Adrenal gland (tissue), 12 donors: Measurements from ENCODE around the gene AGAP1. TPM values are rescaled to one million over a fixed set of nuclear protein-coding genes. Genes with fewer than 3 reads are reported as not detected.

ENCODE experiments used
- DNase-seq, 7 donors: peaks; one replicate each; pipeline ENCODE4 v3.0.0-alpha.2; 2019 to 2020
- H3K27ac ChIP-seq, 5 donors: fragments of 200-600 bp; sonication (generic) in 4 of 5; 1 replicate in 3 of 5; 2 replicates in 2 of 5; pipeline versions ENCODE4 v1.5.1 to v1.8.0; 2016 to 2020; ENCODE audit warnings: mild to moderate bottlenecking in 1 of 5
- H3K27me3 ChIP-seq: fragments of 200-600 bp; 2 replicates; pipeline ENCODE4 v1.8.0; 2021
- H3K36me3 ChIP-seq, 2 donors: fragments of 200-600 bp; replicated peaks in 1 of 2; 1 replicate in 1 of 2; 2 replicates in 1 of 2; pipeline versions ENCODE4 v1.5.1 to v1.8.0; 2018 to 2022
- H3K4me1 ChIP-seq, 2 donors: fragments of 200-600 bp; replicated peaks in 1 of 2; 1 replicate in 1 of 2; 2 replicates in 1 of 2; pipeline versions ENCODE4 v1.5.1 to v1.8.0; 2018 to 2021
- H3K4me3 ChIP-seq, 4 donors: fragments of 200-600 bp; sonication (generic) in 3 of 4; one replicate each; pipeline ENCODE4 v1.5.1; 2016 to 2018
- H3K9me3 ChIP-seq, 3 donors: fragments of 200-600 bp; sonication (generic) in 1 of 3; replicated peaks in 1 of 3; 1 replicate in 2 of 3; 2 replicates in 1 of 3; pipeline versions ENCODE4 v1.5.1 to v1.8.0; 2016 to 2021
- CTCF ChIP-seq, 6 experiments: fragments of 450-650 bp in 4 of 6; fragments of 200-600 bp in 2 of 6; sonication (generic) in 1 of 6; IDR thresholded peaks; 1 replicate in 5 of 6; 2 replicates in 1 of 6; pipeline versions ENCODE4 v1.5.1 to v1.8.0; 2016 to 2021; ENCODE audit warnings: antibody characterized with exemption in 6 of 6, mild to moderate bottlenecking in 2 of 6, moderate library complexity in 1 of 6
- POLR2A ChIP-seq, 2 donors: fragments of 450-650 bp; IDR thresholded peaks; one replicate each; pipeline ENCODE4 v1.6.1; 2017; ENCODE audit warnings: antibody characterized with exemption in 2 of 2, mild to moderate bottlenecking in 2 of 2, moderate library complexity in 1 of 2
- WGBS, 4 donors: extraction: QIAGEN DNeasy Blood & Tissue Kit in 2 of 4; methylation state at CpG; one replicate each; pipeline versions ENCODE4 v1.1.5 to v1.1.7; 2013 to 2017; 5-methylcytosine and 5-hydroxymethylcytosine counted together
- intact Hi-C, 2 donors: fragments of 100-400 bp; cut with DNase I; formaldehyde crosslinking; loops; one replicate each; pipeline versions ENCODE4 v1.14.1 to v1.15.0; 2022 to 2023
- polyA plus RNA-seq, 3 donors: library from polyadenylated mRNA; stranded (reverse); fragments of 200-250 nt in 2 of 3; fragments of 350-450 nt in 1 of 3; fragmentation: Illumina TruSeq in 1 of 3; extraction: RNeasy Lipid Tissue Mini Kit (QIAGEN cat#74804) in 1 of 3; gene quantifications; one replicate each; pipeline ENCODE4 v1.2.3, GENCODE V29; 2013 to 2014
- total RNA-seq, 9 donors: library from RNA; depleted of rRNA in 4 of 9; stranded (reverse); fragments of >200 nt in 4 of 9; fragments of 120-200 nt in 1 of 9; fragmentation: NEBNext Ultra II Directional in 1 of 9; extraction: Animal tissue kit (Norgen Biotek cat#: 25700) in 1 of 9; gene quantifications; one replicate each; pipeline versions ENCODE4 v1.1.0 to v1.2.4, GENCODE V29; 2013 to 2023
- donor health status: healthy with polysubstance abuse.
- donor health status: Bipolar disorder and iron deficiency.
- donor health status: DM: yes; HTN: yes; CAD: no.
- donor health status: DM: no; HTN: no; CAD: no.
- donor health status: DM: no; HTN: no; CAD: no.
- donor health status: DM: yes; HTN: yes; CAD: no.

Gene AGAP1
- total and polyA plus RNA-seq, 12 donors: 5.3 to 29.6 (median 17.7) TPM

GRCh38 chr2:235472443-235472842 is 21.4 kb upstream of the AGAP1 start:
- no peak overlapping the region for H3K27ac ChIP-seq
- 82 to 86% (median 82%) methylated on average over 4 of the region's 4 CpGs for WGBS, 4 donors
- no peaks in the 10 kb centered on the region for H3K36me3 ChIP-seq
- no peaks in the 10 kb centered on the region for H3K9me3 ChIP-seq
- peaks cover 3 to 10% of the 10 kb centered on the region in 2 donors for H3K4me1 ChIP-seq
- H3K4me3 ChIP-seq: no peak overlapping the region
- DNase-seq: no peak
- intact Hi-C loops: no loop called here
- H3K27me3 ChIP-seq: no peaks in the 10 kb centered on the region
- no peak for TF ChIP-seq CTCF (IDR thresholded peaks at IDR 0.05)
- TF ChIP-seq POLR2A (IDR thresholded peaks at IDR 0.05): no peak

GRCh38 chr2:235478609-235479008 is 15.2 kb upstream of the AGAP1 start:
- DNase-seq: no peak
- no peak overlapping the region for H3K4me3 ChIP-seq
- no peaks in the 10 kb centered on the region for H3K9me3 ChIP-seq
- intact Hi-C loops: no loop called here
- no peaks in the 10 kb centered on the region for H3K36me3 ChIP-seq
- 31 to 47% (median 41%) methylated on average over 6 of the region's 6 CpGs for WGBS, 4 donors
- TF ChIP-seq POLR2A (IDR thresholded peaks at IDR 0.05) (no peak), CTCF (IDR thresholded peaks at IDR 0.05) (no peak)
- H3K27ac ChIP-seq: no peak overlapping the region
- no peaks in the 10 kb centered on the region for H3K4me1 ChIP-seq
- H3K27me3 ChIP-seq: no peaks in the 10 kb centered on the region

- H3K27me3 ChIP-seq: no peaks in the 10 kb centered on the region
- no peak for DNase-seq
- no peak overlapping the region for H3K4me3 ChIP-seq
- 82 to 89% (median 87%) methylated on average over 9 to 11 of the region's 11 CpGs for WGBS, 4 donors
- H3K4me1 ChIP-seq: no peaks in the 10 kb centered on the region
- H3K36me3 ChIP-seq: no peaks in the 10 kb centered on the region
- no peaks in the 10 kb centered on the region for H3K9me3 ChIP-seq
- TF ChIP-seq CTCF (IDR thresholded peaks at IDR 0.05) (no peak), POLR2A (IDR thresholded peaks at IDR 0.05) (no peak)
- intact Hi-C loops: no loop called here
- no peak overlapping the region for H3K27ac ChIP-seq
Measured at GRCh38 chr2:235479604-235480003, 14.2 kb upstream of the AGAP1 start.

GRCh38 chr2:235480614-235481013 is 13.2 kb upstream of the AGAP1 start:
- Histone ChIP-seq H3K27me3 (no peaks in the 10 kb centered on the region), H3K4me1 (no peaks in the 10 kb centered on the region), H3K4me3 (no peak overlapping the region), H3K36me3 (no peaks in the 10 kb centered on the region), H3K27ac (no peak overlapping the region), H3K9me3 (no peaks in the 10 kb centered on the region)
- DNase-seq: no peak
- intact Hi-C loops: no loop called here
- TF ChIP-seq CTCF (IDR thresholded peaks at IDR 0.05) (no peak), POLR2A (IDR thresholded peaks at IDR 0.05) (no peak)
- WGBS, 4 donors: 76 to 86% (median 80%) methylated on average over 4 of the region's 4 CpGs
